Chondrocyte (in vitro differentiated cells): ENCODE results near the gene BARHL1. TPM values are rescaled to one million over a fixed set of nuclear protein-coding genes. Genes with fewer than 3 reads are reported as not detected.

Experiments
- DNase-seq: peaks from one replicate; pipeline ENCODE4 v3.0.0; 2021; ENCODE audit warnings: mixed read lengths, low spot score
- H3K27ac Mint-ChIP-seq: one replicate; pipeline ENCODE4 v1.8.0; 2021; ENCODE audit warnings: mild to moderate bottlenecking, moderate library complexity, mixed read lengths; ENCODE audit not compliant: unreplicated experiment
- H3K27me3 Mint-ChIP-seq: 2 replicates; pipeline ENCODE4 v1.8.0; 2021; ENCODE audit warnings: low read depth, mixed read lengths
- H3K36me3 Mint-ChIP-seq: 2 replicates; pipeline ENCODE4 v1.8.0; 2021; ENCODE audit warnings: low read depth, mixed read lengths
- H3K4me1 Mint-ChIP-seq: 2 replicates; pipeline ENCODE4 v1.8.0; 2021; ENCODE audit warnings: low read depth, mild to moderate bottlenecking, mixed read lengths
- H3K4me3 Mint-ChIP-seq: one replicate; pipeline ENCODE4 v1.8.0; 2021; ENCODE audit warnings: mild to moderate bottlenecking, moderate library complexity, mixed read lengths; ENCODE audit not compliant: unreplicated experiment
- H3K9me3 Mint-ChIP-seq: 2 replicates; pipeline ENCODE4 v1.8.0; 2021; ENCODE audit warnings: low read depth, mixed read lengths
- CTCF ChIP-seq: fragments of 200-600 bp; sonication (generic); IDR thresholded peaks from 2 replicates; pipeline ENCODE4 v1.5.0; 2021; ENCODE audit warnings: antibody characterized with exemption, mild to moderate bottlenecking, moderate library complexity
- total RNA-seq: library from RNA; stranded (reverse); gene quantifications from 3 replicates; pipeline ENCODE4 v1.2.1, GENCODE V29; 2021

The BARHL1 gene
- total RNA-seq, 1 donor from 2014 or later = not detected

- no peak for DNase-seq
- TF ChIP-seq CTCF = no peak
- Mint-ChIP-seq H3K4me1 (peaks cover 6% of the 10 kb centered on the region), H3K9me3 (no peaks in the 10 kb centered on the region), H3K36me3 (peaks cover 39% of the 10 kb centered on the region), H3K27ac (no peak overlapping the region), H3K4me3 (no peak overlapping the region), H3K27me3 (no peaks in the 10 kb centered on the region)
These were observed 48.4 kb downstream of the BARHL1 start for GRCh38 chr9:132630811-132631210.

GRCh38 chr9:132631280-132631679 is 48.9 kb downstream of the BARHL1 start:
- no peak for DNase-seq
- Mint-ChIP-seq H3K27ac (no peak overlapping the region), H3K4me3 (no peak overlapping the region), H3K4me1 (peaks cover 6% of the 10 kb centered on the region), H3K36me3 (peaks cover 39% of the 10 kb centered on the region), H3K9me3 (no peaks in the 10 kb centered on the region), H3K27me3 (no peaks in the 10 kb centered on the region)
- TF ChIP-seq CTCF = peak; percentile 25

GRCh38 chr9:132631685-132632084 is 49.3 kb downstream of the BARHL1 start:
- Mint-ChIP-seq H3K9me3 (no peaks in the 10 kb centered on the region), H3K4me1 (peaks cover 6% of the 10 kb centered on the region), H3K27ac (no peak overlapping the region), H3K27me3 (no peaks in the 10 kb centered on the region), H3K36me3 (peaks cover 38% of the 10 kb centered on the region), H3K4me3 (no peak overlapping the region)
- DNase-seq = no peak
- no peak for TF ChIP-seq CTCF

- H3K27me3 Mint-ChIP-seq = no peaks in the 10 kb centered on the region
- no peak overlapping the region for H3K4me3 Mint-ChIP-seq
- H3K27ac Mint-ChIP-seq = no peak overlapping the region
- TF ChIP-seq CTCF = no peak
- no peak for DNase-seq
- H3K36me3 Mint-ChIP-seq = peaks cover 38% of the 10 kb centered on the region
- peaks cover 6% of the 10 kb centered on the region for H3K4me1 Mint-ChIP-seq
- H3K9me3 Mint-ChIP-seq = no peaks in the 10 kb centered on the region
These were observed 50.2 kb downstream of the BARHL1 start for GRCh38 chr9:132632413-132633129.

- TF ChIP-seq CTCF = no peak
- no peak for DNase-seq
- Mint-ChIP-seq H3K4me3 (no peak overlapping the region), H3K27me3 (no peaks in the 10 kb centered on the region), H3K9me3 (no peaks in the 10 kb centered on the region), H3K27ac (no peak overlapping the region), H3K36me3 (peaks cover 37% of the 10 kb centered on the region), H3K4me1 (peaks cover 6% of the 10 kb centered on the region)
These were observed 51.9 kb downstream of the BARHL1 start for GRCh38 chr9:132634327-132634726.
